Stimulated activated CD4-positive, alpha-beta T cell treated with anti-CD3 and anti-CD28 coated beads, Interleukin-1b, Interleukin-23, amount 100 ng/mL, for 48 hours (primary cell): ENCODE measurements around the gene PTCHD1.

Source experiments
- DNase-seq: peaks from one replicate; pipeline ENCODE4 v3.0.0-alpha.2; 2020

Gene PTCHD1

GRCh38 chrX:23364416-23364815, 29.8 kb downstream of the PTCHD1 start:
- no peak for DNase-seq

- no peak for DNase-seq
Measured at GRCh38 chrX:23365541-23365940, 30.9 kb downstream of the PTCHD1 start.

GRCh38 chrX:23366914-23367313, 32.3 kb downstream of the PTCHD1 start:
- DNase-seq: no peak

- DNase-seq: no peak
Measured at GRCh38 chrX:23369027-23369426, 34.4 kb downstream of the PTCHD1 start.

GRCh38 chrX:23372220-23372902, 37.7 kb downstream of the PTCHD1 start:
- DNase-seq: no peak

GRCh38 chrX:23373129-23373804, 38.6 kb downstream of the PTCHD1 start:
- DNase-seq: no peak

- no peak for DNase-seq
Measured at GRCh38 chrX:23374291-23374690, 39.6 kb downstream of the PTCHD1 start.

- no peak for DNase-seq
Measured at GRCh38 chrX:23376581-23376980, 41.9 kb downstream of the PTCHD1 start.

- no peak for DNase-seq
Measured at GRCh38 chrX:23380581-23380980, 45.9 kb downstream of the PTCHD1 start.

- no peak for DNase-seq
Measured at GRCh38 chrX:23381099-23382087, 46.7 kb downstream of the PTCHD1 start.

- DNase-seq: no peak
Measured at GRCh38 chrX:23382572-23382971, 47.9 kb downstream of the PTCHD1 start.

GRCh38 chrX:23383411-23383810, 48.8 kb downstream of the PTCHD1 start:
- DNase-seq: no peak

GRCh38 chrX:23385242-23385641, 50.6 kb downstream of the PTCHD1 start:
- no peak for DNase-seq

- no peak for DNase-seq
Measured at GRCh38 chrX:23386260-23386659, 51.6 kb downstream of the PTCHD1 start.

- no peak for DNase-seq
Measured at GRCh38 chrX:23386726-23387125, 52.1 kb downstream of the PTCHD1 start.

- DNase-seq: no peak
Measured at GRCh38 chrX:23387550-23388184, 53.0 kb downstream of the PTCHD1 start.

- no peak for DNase-seq
Measured at GRCh38 chrX:23389196-23389792, 54.6 kb downstream of the PTCHD1 start.

- no peak for DNase-seq
Measured at GRCh38 chrX:23390979-23391378, 56.3 kb downstream of the PTCHD1 start.

GRCh38 chrX:23392195-23392594, 57.5 kb downstream of the PTCHD1 start:
- no peak for DNase-seq

GRCh38 chrX:23394421-23394820, 59.8 kb downstream of the PTCHD1 start:
- DNase-seq: no peak

GRCh38 chrX:23396263-23396662, 61.6 kb downstream of the PTCHD1 start:
- no peak for DNase-seq

- DNase-seq: no peak
Measured at GRCh38 chrX:23398570-23398969, 63.9 kb downstream of the PTCHD1 start.

GRCh38 chrX:23403849-23404248, 69.2 kb downstream of the PTCHD1 start:
- DNase-seq: no peak
